Stimulated activated CD8-positive, alpha-beta memory T cell treated with anti-CD3 and anti-CD28 coated beads, Interleukin-7, amount 100 ng/mL, for 1 hour (primary cell): ENCODE results near the gene GALNT6.
"Not testable (repeated sequence)": the region's sequence is repeated elsewhere in the genome, so short reads cannot be mapped to it uniquely, and the experiment has no call there.

Source experiments
- DNase-seq, 2 donors: peaks; one replicate each; pipeline ENCODE4 v3.0.0-alpha.2; 2020; ENCODE audit warnings: low read depth in 2 of 2

GALNT6 gene

DNA sequence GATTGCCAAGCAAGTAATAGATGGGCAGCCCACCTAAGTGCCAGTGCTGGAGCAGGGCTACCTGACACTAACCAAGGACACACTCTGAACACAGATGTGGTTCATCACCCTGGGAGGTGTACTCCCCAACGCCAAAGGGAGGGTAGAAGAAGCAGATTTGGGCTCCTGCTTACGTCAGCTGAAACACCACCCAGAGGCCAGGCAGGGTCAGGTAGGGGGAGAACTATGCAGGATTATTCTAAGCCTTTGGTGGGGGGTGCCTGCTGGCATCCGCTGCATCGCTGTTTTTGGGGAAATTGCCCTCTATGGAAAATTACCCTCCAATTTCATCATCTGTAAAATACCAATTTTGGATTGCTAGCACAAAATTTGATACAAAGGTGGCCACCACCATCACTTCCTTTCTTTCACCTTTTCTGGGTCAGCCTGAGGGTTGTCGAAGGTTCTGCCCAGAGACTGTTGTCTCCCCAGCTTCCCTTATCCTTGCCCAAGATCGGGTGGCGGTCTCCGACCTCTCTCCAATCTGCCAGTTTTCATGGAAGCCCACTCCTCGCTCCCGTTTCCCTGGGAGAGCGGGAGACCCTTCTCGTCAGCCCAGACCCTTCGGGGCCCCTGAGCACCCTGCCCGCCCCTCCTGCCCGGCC is 67.8 kb downstream of the GALNT6 start:
- DNase-seq = peak; percentile 11 to 36

GRCh38 chr12:51322452-51322851 is 68.8 kb downstream of the GALNT6 start:
- no peak for DNase-seq

DNA sequence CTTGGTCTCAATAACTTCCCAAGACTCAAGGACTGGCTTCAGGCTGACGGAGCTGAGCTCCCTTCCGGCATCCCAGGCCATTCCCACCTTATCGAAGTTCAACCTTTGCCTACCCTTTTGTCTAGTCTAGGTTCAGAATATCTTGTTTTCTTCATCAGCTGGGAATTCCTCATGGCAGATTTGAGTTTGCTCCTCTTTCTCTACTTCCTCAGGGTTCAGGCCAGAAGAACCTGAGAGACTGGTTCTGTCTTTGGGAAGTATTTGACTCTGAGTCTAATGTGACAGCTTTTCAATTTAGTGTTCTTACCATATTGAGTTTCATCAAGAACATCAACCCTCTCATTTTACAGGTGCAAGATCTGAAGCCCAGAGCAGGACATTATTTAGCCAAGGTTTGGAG is 69.3 kb downstream of the GALNT6 start:
- DNase-seq = no peak

DNA sequence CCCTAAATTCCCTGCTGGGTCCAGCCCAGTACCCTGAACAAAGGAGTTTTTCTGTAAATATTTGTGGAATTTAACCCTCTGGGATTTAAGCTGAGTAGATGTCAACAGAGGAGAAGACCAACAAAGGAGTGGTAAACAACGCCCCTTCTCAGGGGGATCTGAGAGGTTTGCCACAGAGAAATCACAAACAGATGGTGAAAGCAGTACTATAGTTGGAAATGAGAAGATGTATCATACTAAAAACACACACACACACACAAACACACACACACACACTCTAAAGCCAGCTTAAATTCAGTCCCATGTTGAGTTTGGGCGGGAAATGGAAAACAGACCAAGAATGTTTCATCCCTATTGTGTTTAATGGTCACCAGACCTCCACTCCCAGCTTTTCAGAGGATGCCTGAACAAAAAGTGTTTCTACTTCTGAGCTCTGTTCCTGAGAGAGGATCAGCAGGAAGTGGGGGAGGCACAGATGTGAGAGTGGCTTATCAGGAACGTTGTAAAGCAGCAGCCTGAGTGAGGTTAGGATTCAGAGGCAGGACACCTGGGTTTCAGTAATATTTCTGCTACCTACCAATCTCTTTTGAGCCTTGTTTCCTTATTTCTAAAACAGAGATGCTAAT is 70.4 kb downstream of the GALNT6 start:
- no peak for DNase-seq

DNA sequence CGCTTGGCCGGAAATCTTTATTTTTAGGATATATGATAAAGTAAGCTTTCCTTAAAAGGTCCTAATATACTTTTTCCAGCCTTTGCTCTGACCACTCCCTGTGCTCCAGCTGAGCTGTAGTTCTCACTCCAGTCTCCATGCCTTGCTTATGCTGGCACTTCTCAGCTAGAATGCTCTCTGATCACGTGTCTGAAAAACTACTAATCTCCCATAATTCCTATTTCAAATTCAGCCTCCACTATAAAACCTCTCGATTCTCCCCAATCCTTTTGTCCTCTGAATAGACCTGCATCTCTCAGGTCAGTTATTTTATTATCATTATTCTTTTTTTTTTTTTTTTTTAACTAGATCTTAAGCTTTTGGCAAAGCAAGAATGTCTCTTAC is 70.9 kb downstream of the GALNT6 start:
- no peak for DNase-seq

DNA sequence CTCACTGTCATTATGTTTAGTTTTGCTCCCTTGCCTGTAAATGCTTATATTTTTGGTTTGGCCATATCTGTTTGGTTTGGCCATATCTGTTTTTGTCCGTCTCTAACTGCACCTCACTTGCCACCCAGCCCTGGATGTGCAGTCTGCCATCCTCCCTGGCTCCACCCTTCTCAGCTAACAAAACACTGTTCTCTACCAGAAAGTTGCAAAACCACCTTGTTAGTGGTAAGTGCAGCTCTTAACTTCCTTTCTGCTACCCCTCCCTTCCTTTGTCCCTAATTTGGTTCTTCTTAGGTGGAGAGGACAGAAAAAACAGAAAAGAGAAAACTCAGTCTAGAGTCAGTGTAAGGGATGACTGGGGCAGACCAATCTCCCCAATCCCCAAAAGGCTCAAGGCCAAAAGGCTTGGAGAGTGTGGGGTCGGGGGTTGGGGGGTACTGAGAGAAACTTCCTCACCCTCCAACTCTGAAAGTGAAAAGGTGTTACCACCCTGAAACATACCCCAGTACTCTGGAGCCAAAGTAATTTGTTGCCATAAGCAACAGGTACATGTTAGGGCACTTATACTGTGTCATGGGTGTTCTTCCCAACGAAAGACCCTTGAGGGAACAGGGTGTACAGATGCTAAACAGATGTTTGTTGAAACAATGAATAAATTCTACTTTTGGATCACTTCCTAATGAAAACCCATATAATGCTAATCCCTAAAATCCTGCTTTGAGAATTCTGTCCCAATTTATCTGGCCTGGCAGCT is 72.2 kb downstream of the GALNT6 start:
- peak in 1 of 2 donors; percentile 10 for DNase-seq

DNA sequence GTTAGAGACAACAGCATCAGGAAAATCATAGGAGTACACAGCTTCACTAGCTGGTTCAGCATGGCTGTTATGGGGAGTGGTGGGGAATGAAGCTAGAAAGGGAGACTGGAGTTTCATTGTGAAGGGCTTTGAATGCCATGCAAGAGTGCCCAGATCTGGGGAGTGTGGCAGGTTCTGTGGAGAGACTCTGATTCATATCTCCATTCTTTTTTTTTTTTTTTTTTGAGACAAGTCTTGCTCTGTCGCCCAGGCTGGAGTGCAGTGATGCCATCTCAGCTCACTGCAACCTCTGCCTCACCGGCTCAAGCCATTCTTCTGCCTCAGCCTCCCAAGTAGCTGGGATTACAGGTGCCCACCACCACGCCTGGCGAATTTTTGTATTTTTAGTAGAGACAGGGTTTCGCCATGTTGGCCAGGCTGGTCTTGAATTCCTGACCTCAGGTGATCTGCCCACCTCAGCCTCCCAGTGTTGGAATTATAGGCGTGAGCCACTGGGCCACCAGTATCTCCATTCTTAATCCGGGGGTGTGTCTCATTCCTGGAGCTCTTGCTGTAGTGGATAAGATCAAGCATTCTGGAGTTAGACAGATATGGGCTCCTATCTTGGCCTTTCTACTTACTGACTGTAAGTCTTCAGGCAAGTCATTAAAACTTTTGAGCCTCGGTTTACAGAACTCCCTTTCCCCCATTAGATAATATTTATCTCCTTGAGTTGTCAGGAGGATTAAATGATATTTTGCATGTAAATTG is 73.0 kb downstream of the GALNT6 start:
- not testable (repeated sequence) for DNase-seq

GRCh38 chr12:51311389-51311788 is 79.8 kb downstream of the GALNT6 start:
- no peak for DNase-seq

GRCh38 chr12:51307655-51308593 is 83.3 kb downstream of the GALNT6 start:
- no peak for DNase-seq

- DNase-seq = no peak
Observed at GRCh38 chr12:51306507-51306906, 84.7 kb downstream of the GALNT6 start.
